Measurements from ENCODE around the gene FKBP9. TPM values are rescaled to one million over a fixed set of nuclear protein-coding genes. Genes with fewer than 3 reads are reported as not detected.

Gene FKBP9, protein sequence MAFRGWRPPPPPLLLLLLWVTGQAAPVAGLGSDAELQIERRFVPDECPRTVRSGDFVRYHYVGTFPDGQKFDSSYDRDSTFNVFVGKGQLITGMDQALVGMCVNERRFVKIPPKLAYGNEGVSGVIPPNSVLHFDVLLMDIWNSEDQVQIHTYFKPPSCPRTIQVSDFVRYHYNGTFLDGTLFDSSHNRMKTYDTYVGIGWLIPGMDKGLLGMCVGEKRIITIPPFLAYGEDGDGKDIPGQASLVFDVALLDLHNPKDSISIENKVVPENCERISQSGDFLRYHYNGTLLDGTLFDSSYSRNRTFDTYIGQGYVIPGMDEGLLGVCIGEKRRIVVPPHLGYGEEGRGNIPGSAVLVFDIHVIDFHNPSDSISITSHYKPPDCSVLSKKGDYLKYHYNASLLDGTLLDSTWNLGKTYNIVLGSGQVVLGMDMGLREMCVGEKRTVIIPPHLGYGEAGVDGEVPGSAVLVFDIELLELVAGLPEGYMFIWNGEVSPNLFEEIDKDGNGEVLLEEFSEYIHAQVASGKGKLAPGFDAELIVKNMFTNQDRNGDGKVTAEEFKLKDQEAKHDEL
- polyA plus RNA-seq (2011; rRNA removed) (130 and 140 TPM in 2 replicates), polyA plus RNA-seq (2017; fragmentation: RNase III; extraction: RNeasy Plus Mini Kit Qiagen cat#74134 plus additional on column Dnase treatment) (106 to 123 TPM (median 112 TPM) in 3 replicates), polyA minus RNA-seq (2011; rRNA and poly(A)+ RNA removed) (140 and 160 TPM in 2 replicates)
- 55.1 and 65.9 TPM in 2 replicates for polyA plus RNA-seq (2012; cell fraction: cytosol; rRNA removed)
- 93.0 and 171 TPM in 2 replicates for polyA plus RNA-seq (2012; cell fraction: nucleus; rRNA removed)

DNA sequence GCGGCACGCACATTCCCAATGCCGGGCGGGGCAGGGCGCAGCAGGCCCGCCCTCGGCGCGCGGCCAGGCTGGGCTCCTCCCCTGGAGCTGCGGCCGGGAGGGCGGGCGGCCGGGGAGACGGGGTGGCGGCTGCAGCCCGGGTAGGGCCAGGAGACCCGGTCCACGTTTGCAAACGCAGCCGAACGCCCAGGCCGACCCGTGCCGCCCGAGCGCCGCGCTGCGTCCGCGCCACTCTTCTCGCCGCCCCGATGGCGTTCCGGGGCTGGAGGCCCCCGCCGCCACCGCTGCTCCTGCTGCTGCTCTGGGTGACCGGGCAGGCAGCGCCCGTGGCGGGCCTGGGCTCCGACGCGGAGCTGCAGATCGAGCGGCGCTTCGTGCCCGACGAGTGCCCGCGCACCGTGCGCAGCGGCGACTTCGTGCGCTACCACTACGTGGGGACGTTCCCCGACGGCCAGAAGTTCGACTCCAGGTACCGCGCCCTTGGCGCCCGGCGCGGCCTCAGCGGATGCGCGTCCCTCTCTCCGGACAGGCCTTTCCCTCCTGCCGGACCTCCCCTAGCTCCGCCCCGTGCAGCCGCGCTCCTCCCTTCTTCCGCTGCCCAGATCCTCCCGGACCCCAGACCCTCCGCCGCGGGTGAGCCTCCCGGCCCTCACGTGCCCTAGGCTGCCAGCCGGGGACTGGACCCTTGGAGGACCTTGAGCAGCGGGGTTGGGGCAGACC lies at the start of gene FKBP9:
FKBP9 (plus strand) TSS at position 115 of the 720 bp plus-strand sequence; CDS start at position 249, 134 bp downstream.
- CTCF ChIA-PET: interaction anchor here (0.7 to 1.8 kb wide), 5 partner anchors 10 to 151 kb away, joined by 3 to 9 read pairs (median 5); no protein-coding TSS in a partner anchor
- Histone ChIP-seq H3K9me3 (no peaks in the 10 kb centered on the region), H3K4me2 (peak within 1 kb of the TSS; percentile 84), H3K27ac (peak within 1 kb of the TSS; percentile 96 to 98), H3K4me1 (peaks cover 9% of the 10 kb centered on the region; the same call in 1 of the 3 replicates), H3K4me3 (peak within 1 kb of the TSS; percentile 84)
- WGBS (ENCODE audit: missing lambda C conversion rate): 0% methylated on average over 4 of the region's 91 CpGs
- no peak for FAIRE-seq
- TF ChIP-seq HEYL (CRISPR knock-in tag; IDR thresholded peaks at IDR 0.05) (no peak), POLR2A (IDR thresholded peaks at IDR 0.05; ENCODE audit: low read length) (peak; percentile 81), GATA3 (IDR thresholded peaks at IDR 0.05; ENCODE audit: borderline replicate concordance) (peak; percentile 21; the same call in 1 of the 2 replicates), JUNB (IDR thresholded peaks at IDR 0.05) (no peak), JUN (IDR thresholded peaks at IDR 0.05) (peak; percentile 84 to 85; a peak in 4 of 5 replicates), MAZ (IDR thresholded peaks at IDR 0.05; ENCODE audit: borderline replicate concordance, low read depth, low read length) (0 out of 2 replicates have a peak, but pooled peaks have one; percentile 70), PHF8 (IDR thresholded peaks at IDR 0.05; ENCODE audit: borderline replicate concordance, low read depth) (peak; percentile 94)
- TF ChIP-seq, protein P1, sequence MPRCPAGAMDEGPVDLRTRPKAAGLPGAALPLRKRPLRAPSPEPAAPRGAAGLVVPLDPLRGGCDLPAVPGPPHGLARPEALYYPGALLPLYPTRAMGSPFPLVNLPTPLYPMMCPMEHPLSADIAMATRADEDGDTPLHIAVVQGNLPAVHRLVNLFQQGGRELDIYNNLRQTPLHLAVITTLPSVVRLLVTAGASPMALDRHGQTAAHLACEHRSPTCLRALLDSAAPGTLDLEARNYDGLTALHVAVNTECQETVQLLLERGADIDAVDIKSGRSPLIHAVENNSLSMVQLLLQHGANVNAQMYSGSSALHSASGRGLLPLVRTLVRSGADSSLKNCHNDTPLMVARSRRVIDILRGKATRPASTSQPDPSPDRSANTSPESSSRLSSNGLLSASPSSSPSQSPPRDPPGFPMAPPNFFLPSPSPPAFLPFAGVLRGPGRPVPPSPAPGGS (IDR thresholded peaks at IDR 0.05): peak; percentile 85; the same call in 2 of the 3 replicates
- TF ChIP-seq, protein P2, sequence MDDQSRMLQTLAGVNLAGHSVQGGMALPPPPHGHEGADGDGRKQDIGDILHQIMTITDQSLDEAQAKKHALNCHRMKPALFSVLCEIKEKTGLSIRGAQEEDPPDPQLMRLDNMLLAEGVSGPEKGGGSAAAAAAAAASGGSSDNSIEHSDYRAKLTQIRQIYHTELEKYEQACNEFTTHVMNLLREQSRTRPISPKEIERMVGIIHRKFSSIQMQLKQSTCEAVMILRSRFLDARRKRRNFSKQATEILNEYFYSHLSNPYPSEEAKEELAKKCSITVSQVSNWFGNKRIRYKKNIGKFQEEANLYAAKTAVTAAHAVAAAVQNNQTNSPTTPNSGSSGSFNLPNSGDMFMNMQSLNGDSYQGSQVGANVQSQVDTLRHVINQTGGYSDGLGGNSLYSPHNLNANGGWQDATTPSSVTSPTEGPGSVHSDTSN (IDR thresholded peaks at IDR 0.05): 0 out of 2 replicates have a peak, but pooled peaks have one; percentile 43
- TF ChIP-seq, protein P3, sequence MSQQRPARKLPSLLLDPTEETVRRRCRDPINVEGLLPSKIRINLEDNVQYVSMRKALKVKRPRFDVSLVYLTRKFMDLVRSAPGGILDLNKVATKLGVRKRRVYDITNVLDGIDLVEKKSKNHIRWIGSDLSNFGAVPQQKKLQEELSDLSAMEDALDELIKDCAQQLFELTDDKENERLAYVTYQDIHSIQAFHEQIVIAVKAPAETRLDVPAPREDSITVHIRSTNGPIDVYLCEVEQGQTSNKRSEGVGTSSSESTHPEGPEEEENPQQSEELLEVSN (IDR thresholded peaks at IDR 0.05; ENCODE audit: borderline replicate concordance, low read depth): peak; percentile 74
- TF ChIP-seq, protein P4, sequence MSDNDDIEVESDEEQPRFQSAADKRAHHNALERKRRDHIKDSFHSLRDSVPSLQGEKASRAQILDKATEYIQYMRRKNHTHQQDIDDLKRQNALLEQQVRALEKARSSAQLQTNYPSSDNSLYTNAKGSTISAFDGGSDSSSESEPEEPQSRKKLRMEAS (IDR thresholded peaks at IDR 0.05): peak; percentile 57
- peak; percentile 93 to 96 for DNase-seq (ENCODE audit: low read depth in 1 of 2, low spot score in 1 of 2)
- POLR2A ChIA-PET: interaction anchor here (0.6 to 2.6 kb wide), 16 partner anchors 9 to 462 kb away, joined by 3 to 18 read pairs (median 5); partner anchors contain the start of genes AVL9, KBTBD2 and NT5C3A
- ATAC-seq: peak; percentile 93 to 95

DNA sequence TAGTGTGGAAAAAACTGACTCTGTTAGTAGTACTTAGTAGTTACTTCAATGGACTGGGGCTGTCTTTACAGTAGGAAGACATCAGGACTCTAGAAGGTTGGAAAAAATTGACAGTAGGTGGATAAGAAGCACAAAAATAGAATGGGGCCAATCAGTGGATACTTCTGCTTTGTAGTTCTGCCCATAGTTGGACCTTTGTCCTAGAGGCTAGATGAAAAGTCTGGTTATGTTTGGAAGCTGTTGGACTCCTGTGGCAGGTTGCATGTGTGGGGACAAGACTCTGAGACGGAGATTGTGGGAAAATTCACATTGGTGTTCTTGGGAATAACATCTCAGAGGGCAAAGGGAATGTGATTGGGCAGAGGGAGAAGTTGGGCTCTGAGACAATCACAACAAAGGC lies 47.0 kb upstream of the FKBP9 start:
- POLR2A ChIA-PET: no interaction called here
- CTCF ChIA-PET: no interaction called here
- TF ChIP-seq, protein P5, sequence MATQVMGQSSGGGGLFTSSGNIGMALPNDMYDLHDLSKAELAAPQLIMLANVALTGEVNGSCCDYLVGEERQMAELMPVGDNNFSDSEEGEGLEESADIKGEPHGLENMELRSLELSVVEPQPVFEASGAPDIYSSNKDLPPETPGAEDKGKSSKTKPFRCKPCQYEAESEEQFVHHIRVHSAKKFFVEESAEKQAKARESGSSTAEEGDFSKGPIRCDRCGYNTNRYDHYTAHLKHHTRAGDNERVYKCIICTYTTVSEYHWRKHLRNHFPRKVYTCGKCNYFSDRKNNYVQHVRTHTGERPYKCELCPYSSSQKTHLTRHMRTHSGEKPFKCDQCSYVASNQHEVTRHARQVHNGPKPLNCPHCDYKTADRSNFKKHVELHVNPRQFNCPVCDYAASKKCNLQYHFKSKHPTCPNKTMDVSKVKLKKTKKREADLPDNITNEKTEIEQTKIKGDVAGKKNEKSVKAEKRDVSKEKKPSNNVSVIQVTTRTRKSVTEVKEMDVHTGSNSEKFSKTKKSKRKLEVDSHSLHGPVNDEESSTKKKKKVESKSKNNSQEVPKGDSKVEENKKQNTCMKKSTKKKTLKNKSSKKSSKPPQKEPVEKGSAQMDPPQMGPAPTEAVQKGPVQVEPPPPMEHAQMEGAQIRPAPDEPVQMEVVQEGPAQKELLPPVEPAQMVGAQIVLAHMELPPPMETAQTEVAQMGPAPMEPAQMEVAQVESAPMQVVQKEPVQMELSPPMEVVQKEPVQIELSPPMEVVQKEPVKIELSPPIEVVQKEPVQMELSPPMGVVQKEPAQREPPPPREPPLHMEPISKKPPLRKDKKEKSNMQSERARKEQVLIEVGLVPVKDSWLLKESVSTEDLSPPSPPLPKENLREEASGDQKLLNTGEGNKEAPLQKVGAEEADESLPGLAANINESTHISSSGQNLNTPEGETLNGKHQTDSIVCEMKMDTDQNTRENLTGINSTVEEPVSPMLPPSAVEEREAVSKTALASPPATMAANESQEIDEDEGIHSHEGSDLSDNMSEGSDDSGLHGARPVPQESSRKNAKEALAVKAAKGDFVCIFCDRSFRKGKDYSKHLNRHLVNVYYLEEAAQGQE (IDR thresholded peaks at IDR 0.05): no peak
- TF ChIP-seq FOXS1 (CRISPR knock-in tag; IDR thresholded peaks at IDR 0.05) (no peak), JUN (IDR thresholded peaks at IDR 0.05) (no peak), ZNF302 (CRISPR knock-in tag; IDR thresholded peaks at IDR 0.05) (no peak), NPAS2 (CRISPR knock-in tag; IDR thresholded peaks at IDR 0.05; ENCODE audit: borderline replicate concordance) (no peak), NR3C1 (IDR thresholded peaks at IDR 0.05) (no peak), ZSCAN20 (CRISPR knock-in tag; IDR thresholded peaks at IDR 0.05) (no peak), POLR2A (IDR thresholded peaks at IDR 0.05; ENCODE audit: low read length) (no peak), KDM1A (IDR thresholded peaks at IDR 0.05; ENCODE audit: low read depth) (no peak), MYC (IDR thresholded peaks at IDR 0.05; ENCODE audit: borderline replicate concordance, low read length) (no peak)
- TF ChIP-seq, protein P4 (IDR thresholded peaks at IDR 0.05): no peak
- TF ChIP-seq, protein P6, sequence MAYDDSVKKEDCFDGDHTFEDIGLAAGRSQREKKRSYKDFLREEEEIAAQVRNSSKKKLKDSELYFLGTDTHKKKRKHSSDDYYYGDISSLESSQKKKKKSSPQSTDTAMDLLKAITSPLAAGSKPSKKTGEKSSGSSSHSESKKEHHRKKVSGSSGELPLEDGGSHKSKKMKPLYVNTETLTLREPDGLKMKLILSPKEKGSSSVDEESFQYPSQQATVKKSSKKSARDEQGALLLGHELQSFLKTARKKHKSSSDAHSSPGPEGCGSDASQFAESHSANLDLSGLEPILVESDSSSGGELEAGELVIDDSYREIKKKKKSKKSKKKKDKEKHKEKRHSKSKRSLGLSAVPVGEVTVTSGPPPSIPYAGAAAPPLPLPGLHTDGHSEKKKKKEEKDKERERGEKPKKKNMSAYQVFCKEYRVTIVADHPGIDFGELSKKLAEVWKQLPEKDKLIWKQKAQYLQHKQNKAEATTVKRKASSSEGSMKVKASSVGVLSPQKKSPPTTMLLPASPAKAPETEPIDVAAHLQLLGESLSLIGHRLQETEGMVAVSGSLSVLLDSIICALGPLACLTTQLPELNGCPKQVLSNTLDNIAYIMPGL (CRISPR knock-in tag; IDR thresholded peaks at IDR 0.05; ENCODE audit: borderline replicate concordance): no peak
- TF ChIP-seq, protein P2 (IDR thresholded peaks at IDR 0.05): no peak

More for the DNA sequence above, 47.0 kb upstream of the FKBP9 start:
- no peak for FAIRE-seq
- 80% methylated on average over 1 of the region's 1 CpG for WGBS (ENCODE audit: missing lambda C conversion rate)
- H3K27ac ChIP-seq: no peak overlapping the region
- no peak overlapping the region for H3K4me3 ChIP-seq
- no peak overlapping the region for H3K4me2 ChIP-seq
- H3K4me1 ChIP-seq: no peaks in the 10 kb centered on the region
- DNase-seq (ENCODE audit: low read depth in 1 of 2, low spot score in 1 of 2): no peak
- 0 out of 6 replicates have a peak, but pooled peaks of 1 of the 2 experiments have one; percentile 23 for ATAC-seq
- H3K9me3 ChIP-seq: no peaks in the 10 kb centered on the region
